Measurements from ENCODE around the gene STOM. TPM values are rescaled to one million over a fixed set of nuclear protein-coding genes. Genes with fewer than 3 reads are reported as not detected.

STOM gene
- total and polyA plus RNA-seq, 8 donors = 35.3 to 238 (median 131) TPM

GRCh38 chr9:121349009-121349408, 21.0 kb downstream of the STOM start:
- Histone ChIP-seq H3K4me1 (peaks cover 43 to 100% (median 80%) of the 10 kb centered on the region in 4 donors), H3K9me3 (no peaks in the 10 kb centered on the region), H3K27me3 (no peaks in the 10 kb centered on the region), H3K36me3 (peaks cover 19 to 85% (median 76%) of the 10 kb centered on the region in 4 donors), H3K4me3 (no peak overlapping the region), H3K27ac (peak overlapping the region in 4 of 5 donors; percentile 21 to 77 (median 24))
- intact Hi-C loops (cut with DNase I; ENCODE audit: low total_unique reads) = no loop called here
- TF ChIP-seq EP300 (IDR thresholded peaks at IDR 0.05) (no peak), CTCF (IDR thresholded peaks at IDR 0.05) (no peak), POLR2A (IDR thresholded peaks at IDR 0.05) (no peak), POLR2AphosphoS5 (IDR thresholded peaks at IDR 0.05) (no peak)
- DNase-seq = no peak
- 65 to 87% (median 78%) methylated on average over 8 of the region's 8 CpGs for WGBS, 5 donors

- Histone ChIP-seq H3K27ac (peak overlapping the region in 3 of 5 donors; percentile 21 to 77 (median 24)), H3K4me3 (no peak overlapping the region), H3K27me3 (no peaks in the 10 kb centered on the region), H3K9me3 (no peaks in the 10 kb centered on the region), H3K36me3 (peaks cover 19 to 84% (median 72%) of the 10 kb centered on the region in 4 donors), H3K4me1 (peaks cover 42 to 100% (median 77%) of the 10 kb centered on the region in 4 donors)
- TF ChIP-seq POLR2AphosphoS5 (IDR thresholded peaks at IDR 0.05) (no peak), EP300 (IDR thresholded peaks at IDR 0.05) (no peak), POLR2A (IDR thresholded peaks at IDR 0.05) (no peak), CTCF (IDR thresholded peaks at IDR 0.05) (no peak)
- intact Hi-C loops (cut with DNase I; ENCODE audit: low total_unique reads) = no loop called here
- DNase-seq = peak in 1 of 2 donors; percentile 44
- WGBS, 5 donors = 65 to 78% (median 72%) methylated on average over 3 of the region's 3 CpGs
Measured at GRCh38 chr9:121348221-121348620, 21.8 kb downstream of the STOM start.

DNA sequence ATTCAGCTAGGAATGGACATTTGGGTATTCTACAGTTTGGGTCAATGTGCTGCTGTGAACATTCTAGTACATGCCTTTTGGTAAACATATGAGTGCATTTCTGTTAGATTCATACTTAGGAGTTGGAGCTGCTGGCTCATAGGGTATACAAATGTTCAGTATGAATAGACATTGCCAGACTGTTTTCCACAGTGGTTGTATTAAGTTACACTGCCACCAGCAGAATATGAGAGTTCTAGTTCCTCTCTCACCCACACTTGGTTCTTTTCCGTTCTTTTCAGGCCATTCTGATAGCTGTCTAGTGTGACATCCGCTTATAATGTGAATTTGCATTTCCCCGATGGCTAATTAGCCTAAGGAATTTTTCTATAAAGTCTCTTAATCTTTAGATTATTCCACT, 25.0 kb downstream of the STOM start:
- DNase-seq = no peak
- intact Hi-C loops (cut with DNase I; ENCODE audit: low total_unique reads) = no loop called here
- 82 to 93% (median 88%) methylated on average over 3 of the region's 3 CpGs for WGBS, 5 donors
- Histone ChIP-seq H3K27ac (peak overlapping the region in 2 of 5 donors; percentile 7 to 59), H3K27me3 (no peaks in the 10 kb centered on the region), H3K36me3 (peaks cover 19 to 96% (median 79%) of the 10 kb centered on the region in 4 donors), H3K4me1 (peaks cover 19 to 83% (median 53%) of the 10 kb centered on the region in 4 donors), H3K4me3 (no peak overlapping the region), H3K9me3 (no peaks in the 10 kb centered on the region)
- TF ChIP-seq POLR2A (IDR thresholded peaks at IDR 0.05) (no peak), EP300 (IDR thresholded peaks at IDR 0.05) (no peak), POLR2AphosphoS5 (IDR thresholded peaks at IDR 0.05) (no peak), CTCF (IDR thresholded peaks at IDR 0.05) (no peak)

DNA sequence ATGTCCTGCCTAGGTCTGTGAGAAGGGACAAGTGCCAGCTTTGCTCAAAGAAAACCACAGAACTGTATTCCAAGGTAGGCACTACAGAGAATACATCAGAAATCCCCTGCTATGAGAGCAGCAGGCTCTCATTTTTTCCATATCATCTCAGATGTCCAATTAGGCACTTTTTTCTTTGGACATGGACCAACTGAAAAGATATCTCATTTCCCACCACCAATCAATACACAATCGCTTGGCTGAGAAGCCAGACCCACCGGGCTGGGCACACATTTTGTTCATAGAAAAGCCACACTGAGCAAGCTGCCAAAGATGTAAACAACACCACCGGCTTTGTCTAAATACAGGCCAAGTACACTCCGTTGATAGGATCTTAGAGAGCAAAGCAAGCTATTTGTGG, 25.9 kb downstream of the STOM start:
- Histone ChIP-seq H3K36me3 (peaks cover 19 to 98% (median 82%) of the 10 kb centered on the region in 4 donors), H3K9me3 (no peaks in the 10 kb centered on the region), H3K27ac (peak overlapping the region in 3 of 5 donors; percentile 11 to 59 (median 19)), H3K4me1 (peaks cover 17 to 80% (median 46%) of the 10 kb centered on the region in 4 donors), H3K4me3 (no peak overlapping the region), H3K27me3 (no peaks in the 10 kb centered on the region)
- 13 to 34% (median 27%) methylated on average over 4 of the region's 4 CpGs for whole genome bisulfite sequencing, 5 donors
- TF ChIP-seq POLR2A (IDR thresholded peaks at IDR 0.05) = no peak
- no peak for TF ChIP-seq EP300 (IDR thresholded peaks at IDR 0.05)
- TF ChIP-seq POLR2AphosphoS5 (IDR thresholded peaks at IDR 0.05) = no peak
- no peak for TF ChIP-seq CTCF (IDR thresholded peaks at IDR 0.05)
- DNase-seq = no peak
- intact Hi-C loops (cut with DNase I; ENCODE audit: low total_unique reads) = no loop called here

All from stomach (tissue), 9 donors.